ENCODE data around the gene RAF1.
"Not testable (repeated sequence)": the region's sequence is repeated elsewhere in the genome, so short reads cannot be mapped to it uniquely, and the experiment has no call there.

The RAF1 gene

GRCh38 chr3:12560505-12561190 lies 103.3 kb downstream of the RAF1 start:
- DNase-seq (ENCODE audit: low read depth in 2 of 2): no peak

DNA sequence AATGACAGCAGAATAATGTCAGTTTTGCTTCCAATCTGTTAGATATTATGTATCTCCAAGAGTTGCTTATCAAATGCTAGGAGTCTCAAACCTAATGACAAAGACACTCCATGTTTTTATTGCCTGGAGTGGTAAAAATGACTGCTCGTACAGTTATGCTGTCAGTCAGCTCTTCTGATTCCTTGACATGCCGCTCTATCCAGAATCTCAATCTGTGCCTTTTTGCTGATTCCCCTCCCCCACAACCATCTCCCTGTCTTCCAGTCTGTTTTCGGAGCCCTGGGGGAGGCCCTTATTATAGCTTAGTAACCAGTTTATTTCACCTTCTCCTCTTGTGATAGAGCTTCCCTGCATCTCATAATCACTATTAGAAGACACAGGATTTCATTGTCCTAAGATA lies 104.4 kb downstream of the RAF1 start:
- no peak for DNase-seq (ENCODE audit: low read depth in 2 of 2)

GRCh38 chr3:12558706-12559105 lies 105.2 kb downstream of the RAF1 start:
- no peak for DNase-seq (ENCODE audit: low read depth in 2 of 2)

DNA sequence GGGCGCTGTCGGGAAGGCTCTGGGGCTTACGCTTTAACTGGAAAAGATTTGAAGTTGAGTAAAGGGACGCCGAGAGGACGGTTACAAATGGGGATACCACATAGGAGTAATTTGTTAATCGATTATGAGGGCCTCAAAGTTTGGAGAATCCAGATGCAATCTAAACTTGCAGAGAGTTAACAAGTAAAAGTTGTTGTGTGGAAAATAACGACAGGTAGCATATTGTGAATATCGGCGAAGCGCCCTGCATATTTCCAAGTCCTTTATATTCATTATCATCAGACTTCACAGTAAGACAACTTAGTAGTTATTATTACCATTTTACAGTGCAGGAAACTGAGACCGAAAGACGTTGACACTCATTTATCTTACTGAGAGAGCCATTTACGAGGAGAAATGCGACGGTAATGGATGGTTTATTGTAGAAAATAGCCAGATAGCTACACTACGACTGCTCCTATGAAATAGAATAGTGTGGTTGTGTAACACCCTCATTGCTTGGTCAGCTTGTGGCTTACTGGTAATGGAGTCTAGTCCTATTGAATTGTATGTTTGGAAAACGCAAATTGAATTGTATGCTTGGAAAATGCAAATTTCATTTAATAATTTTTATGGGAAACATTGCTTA lies 106.3 kb downstream of the RAF1 start:
- no peak for DNase-seq (ENCODE audit: low read depth in 2 of 2)

- peak; percentile 74 to 77 for DNase-seq (ENCODE audit: low read depth in 2 of 2)
These were observed 107.0 kb downstream of the RAF1 start, which contains the start of gene MKRN2 for GRCh38 chr3:12556690-12557472. TSS of gene MKRN2 (plus strand) at chr3:12557087. CDS start at chr3:12557151, 64 bp downstream.

GRCh38 chr3:12556314-12556689 lies 107.6 kb downstream of the RAF1 start:
- no peak for DNase-seq (ENCODE audit: low read depth in 2 of 2)

DNA sequence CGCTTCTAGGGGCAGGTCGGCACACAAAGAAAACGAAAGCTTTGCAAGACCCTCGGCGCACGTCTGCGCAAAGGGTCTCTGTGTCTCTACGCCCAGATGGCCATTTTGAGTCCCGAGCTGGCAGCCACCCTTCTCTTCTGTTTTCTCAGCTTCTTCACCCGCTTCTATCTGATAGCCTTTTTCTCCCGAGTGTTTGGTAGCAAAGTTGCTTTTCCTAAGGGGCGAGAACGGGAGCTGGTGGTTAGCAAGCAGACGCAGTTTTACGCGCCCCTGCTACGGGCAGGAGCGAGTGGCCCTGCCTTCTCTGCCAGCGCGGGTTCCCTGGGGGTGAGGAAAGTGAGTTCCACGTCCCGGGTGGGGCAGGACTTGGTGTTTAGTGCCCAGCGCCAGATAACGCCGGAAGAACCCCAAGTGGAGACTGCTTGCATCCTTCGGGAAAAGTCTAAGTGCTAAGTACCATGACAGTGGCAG lies 110.0 kb downstream of the RAF1 start:
- DNase-seq (ENCODE audit: low read depth in 2 of 2): no peak

- no peak for DNase-seq (ENCODE audit: low read depth in 2 of 2)
These were observed 113.8 kb downstream of the RAF1 start for GRCh38 chr3:12549971-12550760.

DNA sequence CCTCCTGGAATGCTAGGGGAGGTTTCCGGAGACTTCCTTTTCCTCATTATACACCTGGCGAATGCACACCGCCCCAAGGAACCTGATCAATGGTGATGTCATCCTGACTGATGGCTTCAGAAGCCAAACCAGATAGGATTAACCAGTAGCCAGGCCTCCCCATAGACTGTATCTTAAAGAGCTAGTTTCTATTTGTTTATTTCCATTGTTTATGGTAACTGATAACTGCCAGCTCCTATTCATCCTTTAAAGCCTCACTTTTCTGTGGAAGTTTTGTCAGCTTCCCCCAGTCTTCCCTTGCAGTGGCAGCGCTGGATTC lies 118.5 kb downstream of the RAF1 start, which contains the start of gene MKRN2OS:
Gene MKRN2OS, minus strand, starts transcription at position 27 of the 319 bp plus-strand sequence. CDS start 35 bp downstream, outside the sequence.
- DNase-seq (ENCODE audit: low read depth in 2 of 2): no peak

DNA sequence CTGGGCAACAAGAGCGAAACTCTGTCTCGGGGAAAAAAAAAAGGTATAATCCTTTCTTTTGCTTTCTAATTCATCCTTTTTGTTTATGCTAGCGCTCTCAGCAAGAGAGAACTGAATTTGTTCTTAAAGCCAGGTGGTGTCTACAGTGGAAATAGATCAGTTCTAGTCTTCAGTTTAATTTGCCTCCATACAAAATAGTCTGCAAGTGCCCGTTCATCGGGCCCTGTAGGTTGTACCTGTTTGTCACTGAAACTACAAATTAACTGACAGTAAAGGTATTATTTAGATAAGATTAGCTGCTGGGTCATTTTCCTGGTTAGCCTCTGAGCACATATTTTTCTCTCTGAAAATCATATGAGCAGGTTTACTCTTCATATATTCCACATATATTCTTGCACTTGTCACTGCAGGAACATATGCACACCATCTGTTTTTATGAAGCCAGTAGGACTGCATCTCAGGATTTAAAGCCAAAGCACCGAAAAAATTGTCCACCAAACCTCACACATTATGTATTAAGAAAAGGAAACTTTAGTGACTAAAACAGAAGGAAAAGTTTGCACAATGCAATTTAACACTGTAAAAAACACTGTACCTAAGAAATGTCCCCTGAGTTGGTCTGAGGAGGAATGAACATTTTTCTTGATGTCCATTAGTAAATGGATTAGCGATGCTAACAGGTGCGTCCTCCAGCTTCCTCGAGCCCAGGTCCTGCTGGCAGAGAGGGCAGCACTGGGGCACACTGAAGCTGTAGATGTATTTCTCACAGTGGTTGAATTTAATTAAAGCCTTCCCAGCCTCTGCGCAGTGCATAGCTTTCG lies 119.1 kb downstream of the RAF1 start:
- no peak for DNase-seq (ENCODE audit: low read depth in 2 of 2)

- not testable (repeated sequence) for DNase-seq (ENCODE audit: low read depth in 2 of 2)
These were observed 120.4 kb downstream of the RAF1 start for GRCh38 chr3:12543497-12543896.

DNA sequence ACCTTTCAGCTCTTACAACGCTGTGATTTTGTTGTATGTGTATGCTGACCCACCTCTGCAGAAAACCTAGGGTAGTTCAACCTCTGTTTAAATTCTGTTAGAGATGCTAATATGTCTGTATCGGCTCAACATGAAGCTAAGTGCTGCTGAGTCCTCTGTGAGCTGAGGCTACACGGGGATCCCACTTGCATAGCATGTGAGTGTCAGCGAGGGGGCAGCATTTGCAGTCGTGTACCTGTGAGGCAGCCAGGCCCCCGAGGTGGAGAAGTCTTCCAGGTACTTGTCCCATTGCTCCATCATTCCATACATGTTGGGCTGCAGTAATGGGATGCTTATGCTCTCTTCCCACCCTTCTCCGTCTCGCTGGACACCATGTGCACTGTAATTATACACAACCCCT lies 122.3 kb downstream of the RAF1 start:
- DNase-seq (ENCODE audit: low read depth in 2 of 2): no peak

DNA sequence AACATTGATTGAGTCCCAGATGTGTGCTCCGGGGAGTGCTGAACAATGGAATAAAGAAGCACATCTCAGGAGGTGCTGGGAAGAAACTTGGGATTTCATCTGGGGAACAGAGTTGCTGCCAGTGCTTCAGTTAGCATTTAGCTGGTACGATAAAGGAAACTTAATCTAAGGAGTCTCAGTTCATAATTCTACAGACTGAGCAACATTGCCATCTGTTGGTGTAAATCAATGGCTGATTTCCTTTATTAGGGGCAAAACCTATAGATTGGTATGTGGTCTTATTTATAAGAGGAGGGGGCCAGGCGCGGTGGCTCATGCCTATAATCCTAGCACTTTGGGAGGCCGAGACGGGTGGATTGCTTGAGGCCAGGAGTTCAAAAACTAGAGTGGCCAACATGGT lies 127.5 kb downstream of the RAF1 start:
- DNase-seq (ENCODE audit: low read depth in 2 of 2): no peak
